ENCODE measurements around the gene BORCS6.

Gene BORCS6

DNA sequence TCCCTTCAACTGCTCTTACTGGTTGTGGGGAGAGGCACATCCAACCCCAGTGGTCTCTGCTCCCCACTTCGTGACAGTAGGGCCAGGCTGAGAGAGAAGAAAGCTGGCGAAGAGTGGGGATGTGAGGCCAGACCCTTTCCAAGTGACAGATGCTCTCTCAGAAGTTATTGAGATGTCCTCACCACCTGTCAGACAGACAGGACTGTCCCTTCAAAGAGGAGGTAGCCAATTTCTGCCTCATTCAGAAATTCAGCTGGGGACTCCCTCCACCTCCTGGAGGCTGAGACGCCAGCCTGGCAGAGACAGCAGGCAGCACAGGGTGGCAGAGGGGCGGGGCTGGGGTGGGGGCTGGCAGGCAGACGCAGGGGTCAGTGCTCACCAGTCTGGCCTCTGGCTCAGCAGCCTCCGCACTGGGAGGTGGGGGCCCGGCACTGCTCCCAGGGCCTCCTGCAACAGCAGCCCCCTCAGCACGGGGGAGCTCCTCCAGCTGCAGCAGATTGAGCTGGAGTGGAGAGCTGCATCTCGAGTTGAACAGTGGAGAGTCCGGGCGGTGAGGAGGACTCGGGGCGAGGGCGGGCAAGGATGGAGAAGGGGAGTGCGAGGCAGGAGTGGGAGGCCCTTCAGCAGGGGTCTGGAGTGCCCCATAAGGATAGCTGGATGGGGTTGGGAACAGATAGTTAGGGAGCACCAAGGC is 46.9 kb downstream of the BORCS6 start:
- DNase-seq (ENCODE audit: low read depth): no peak
- in situ Hi-C loops (cut with HindIII; ENCODE audit: low sequenced_read_pairs): no loop called here
- no peak overlapping the region for H3K4me3 ChIP-seq (ENCODE audit: low read depth, low read length)
- TF ChIP-seq, protein P1, sequence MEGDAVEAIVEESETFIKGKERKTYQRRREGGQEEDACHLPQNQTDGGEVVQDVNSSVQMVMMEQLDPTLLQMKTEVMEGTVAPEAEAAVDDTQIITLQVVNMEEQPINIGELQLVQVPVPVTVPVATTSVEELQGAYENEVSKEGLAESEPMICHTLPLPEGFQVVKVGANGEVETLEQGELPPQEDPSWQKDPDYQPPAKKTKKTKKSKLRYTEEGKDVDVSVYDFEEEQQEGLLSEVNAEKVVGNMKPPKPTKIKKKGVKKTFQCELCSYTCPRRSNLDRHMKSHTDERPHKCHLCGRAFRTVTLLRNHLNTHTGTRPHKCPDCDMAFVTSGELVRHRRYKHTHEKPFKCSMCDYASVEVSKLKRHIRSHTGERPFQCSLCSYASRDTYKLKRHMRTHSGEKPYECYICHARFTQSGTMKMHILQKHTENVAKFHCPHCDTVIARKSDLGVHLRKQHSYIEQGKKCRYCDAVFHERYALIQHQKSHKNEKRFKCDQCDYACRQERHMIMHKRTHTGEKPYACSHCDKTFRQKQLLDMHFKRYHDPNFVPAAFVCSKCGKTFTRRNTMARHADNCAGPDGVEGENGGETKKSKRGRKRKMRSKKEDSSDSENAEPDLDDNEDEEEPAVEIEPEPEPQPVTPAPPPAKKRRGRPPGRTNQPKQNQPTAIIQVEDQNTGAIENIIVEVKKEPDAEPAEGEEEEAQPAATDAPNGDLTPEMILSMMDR (IDR thresholded peaks at IDR 0.05; ENCODE audit: low read depth, low read length, missing control alignments): no peak

DNA sequence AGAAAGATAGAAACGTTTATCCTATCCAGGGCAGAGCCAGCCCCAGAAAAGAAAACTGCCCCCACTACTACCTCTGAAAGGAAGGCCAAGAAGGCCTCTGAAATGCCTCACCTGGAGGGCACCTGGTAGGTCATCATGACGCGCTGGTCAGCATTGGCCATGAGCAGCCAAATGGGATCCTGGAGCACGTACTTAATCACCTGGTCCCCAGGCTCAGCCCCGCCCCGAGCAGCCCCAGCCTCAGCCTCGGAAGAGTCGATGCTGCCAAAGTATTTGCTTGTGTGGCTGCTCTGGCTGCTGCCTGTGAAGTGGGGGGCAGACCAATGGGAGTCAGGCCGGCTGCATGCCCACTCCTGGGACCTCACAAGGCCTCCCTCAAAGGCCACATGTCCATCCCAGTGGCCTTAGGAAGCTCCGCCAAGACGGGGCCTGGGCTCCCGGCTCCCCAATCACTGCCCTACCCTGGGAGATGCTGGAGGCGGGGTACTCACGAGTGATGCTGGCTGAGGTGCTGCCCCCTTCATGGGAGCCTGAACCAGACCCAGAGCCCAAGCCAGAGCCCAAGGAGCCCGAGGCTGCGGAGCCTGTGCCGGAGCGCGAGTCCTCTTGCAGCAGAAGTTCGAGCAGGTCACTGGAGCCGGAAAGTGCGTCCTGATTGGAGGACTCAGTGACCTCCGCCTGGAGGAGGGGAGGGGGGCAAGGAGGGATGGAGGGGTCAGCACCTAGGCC is 47.7 kb downstream of the BORCS6 start:
- H3K4me3 ChIP-seq (ENCODE audit: low read depth, low read length): no peak overlapping the region
- no peak for DNase-seq (ENCODE audit: low read depth)
- in situ Hi-C loops (cut with HindIII; ENCODE audit: low sequenced_read_pairs): no loop called here
- TF ChIP-seq, protein P1 (IDR thresholded peaks at IDR 0.05; ENCODE audit: low read depth, low read length, missing control alignments): no peak

DNA sequence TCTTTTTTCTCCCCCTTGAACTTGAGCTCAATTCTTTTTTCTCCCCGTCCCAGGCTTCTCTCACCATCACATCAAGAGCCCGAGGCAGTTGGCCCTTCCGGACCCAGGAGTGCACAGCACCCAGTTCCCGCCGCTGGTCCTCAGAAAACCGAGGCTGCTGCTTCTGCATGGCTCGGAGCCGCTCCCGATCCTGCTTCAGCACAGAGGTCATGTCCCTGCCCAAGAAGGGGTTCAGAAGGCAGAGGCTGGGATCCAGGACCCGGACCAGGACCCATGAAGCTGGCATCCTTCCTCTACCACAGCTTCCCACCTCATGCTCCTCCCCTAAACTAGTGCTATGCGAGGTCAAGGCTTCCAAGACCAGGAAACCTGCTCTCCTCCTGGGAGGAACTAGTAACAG is 48.2 kb downstream of the BORCS6 start:
- TF ChIP-seq, protein P1 (IDR thresholded peaks at IDR 0.05; ENCODE audit: low read depth, low read length, missing control alignments): no peak
- in situ Hi-C loops (cut with HindIII; ENCODE audit: low sequenced_read_pairs): no loop called here

DNA sequence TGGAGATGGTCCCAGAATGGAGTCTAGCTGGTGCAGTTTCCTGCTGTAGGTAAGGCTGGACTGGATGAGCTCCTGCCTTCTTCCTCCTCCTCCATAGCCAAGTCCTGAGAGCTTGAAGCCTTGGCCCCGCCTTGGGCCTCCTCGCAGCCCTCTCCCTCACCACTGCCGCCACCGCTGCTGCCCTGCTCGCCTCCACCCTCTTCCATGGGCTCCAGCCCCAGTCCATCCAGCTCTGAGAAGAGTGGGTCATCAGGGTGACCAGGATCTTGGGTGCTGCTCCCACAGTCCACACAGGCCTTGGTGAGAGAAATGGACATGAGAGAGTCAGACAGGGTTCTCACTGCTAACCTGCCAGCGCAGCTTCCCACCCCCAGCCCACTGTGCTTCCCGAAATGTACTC is 48.9 kb downstream of the BORCS6 start:
- no peak for DNase-seq (ENCODE audit: low read depth)
- H3K4me3 ChIP-seq (ENCODE audit: low read depth, low read length): no peak overlapping the region
- TF ChIP-seq, protein P1 (IDR thresholded peaks at IDR 0.05; ENCODE audit: low read depth, low read length, missing control alignments): no peak
- in situ Hi-C loops (cut with HindIII; ENCODE audit: low sequenced_read_pairs): no loop called here

More for the DNA sequence above, 48.2 kb downstream of the BORCS6 start:
- H3K4me3 ChIP-seq (ENCODE audit: low read depth, low read length): no peak overlapping the region
- no peak for DNase-seq (ENCODE audit: low read depth)

DNA sequence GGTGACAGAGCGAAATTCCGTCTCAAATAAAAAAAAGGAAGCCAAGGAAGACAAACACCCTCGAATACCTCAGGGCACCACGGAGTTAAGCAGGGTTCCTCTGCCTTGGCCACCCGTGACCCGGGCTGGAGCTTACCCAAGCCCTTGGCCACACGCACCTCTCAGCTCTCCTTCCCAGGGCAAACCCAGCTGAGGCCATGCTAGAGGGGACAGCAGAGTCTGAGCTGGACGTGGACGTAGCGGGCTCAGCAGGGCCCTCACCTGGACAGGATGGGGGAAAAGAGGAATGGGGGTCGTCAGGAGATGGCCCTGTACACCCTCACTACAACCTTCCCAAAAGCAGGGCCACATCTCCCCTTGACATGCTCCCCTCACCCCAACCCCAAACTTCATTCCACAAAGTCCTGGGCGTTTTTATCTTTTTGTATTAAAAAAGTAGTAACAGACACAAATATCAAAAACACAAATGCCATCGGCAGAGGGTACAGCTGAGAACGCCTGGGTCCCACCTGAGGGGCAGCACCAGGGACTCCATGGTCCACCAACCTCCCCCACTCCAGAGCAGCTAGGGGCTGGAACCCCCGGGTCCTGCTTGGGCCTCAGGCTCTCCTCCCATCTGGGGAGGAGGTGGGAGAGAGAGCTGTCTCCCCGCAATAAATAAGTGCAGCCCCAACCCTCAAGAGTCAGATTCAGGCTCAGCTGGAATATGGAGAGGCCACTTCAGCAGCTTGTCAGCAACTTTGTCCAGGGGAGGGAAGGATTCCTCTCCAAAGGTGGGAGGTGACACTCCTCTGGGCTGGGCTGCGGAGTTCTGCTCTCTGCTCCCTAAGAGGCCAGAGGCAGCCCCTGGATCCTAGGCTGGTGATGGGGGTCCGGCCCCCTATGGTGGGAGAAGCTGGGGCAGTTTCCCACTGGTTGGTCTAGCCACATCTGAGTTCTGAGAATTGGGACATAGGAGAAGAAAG is 49.6 kb downstream of the BORCS6 start:
- no peak for DNase-seq (ENCODE audit: low read depth)
- in situ Hi-C loops (cut with HindIII; ENCODE audit: low sequenced_read_pairs): no loop called here
- TF ChIP-seq, protein P1 (IDR thresholded peaks at IDR 0.05; ENCODE audit: low read depth, low read length, missing control alignments): no peak
- no peak overlapping the region for H3K4me3 ChIP-seq (ENCODE audit: low read depth, low read length)

All from astrocyte of the cerebellum (primary cell).